Left kidney (tissue), 8 donors: ENCODE measurements around the gene PHEX. TPM values are rescaled to one million over a fixed set of nuclear protein-coding genes. Genes with fewer than 3 reads are reported as not detected.
A peak's percentile ranks its signal among the peaks of the same experiment; 100 is the strongest.

Experiments
- DNase-seq: peaks from one replicate; pipeline ENCODE4 v3.0.0-alpha.2; 2013
- long read RNA-seq, 8 donors: transcript quantifications; one replicate each; lab custom pipeline, GENCODE V29; 2026
- polyA plus RNA-seq: library from polyadenylated mRNA; unstranded; fragments of 120-200 nt; gene quantifications from one replicate; pipeline ENCODE4 v1.2.1, GENCODE V29; 2013; ENCODE audit not compliant: insufficient read length

Gene PHEX
- polyA plus RNA-seq, result 0.38 TPM
- long read RNA-seq, donor 1, result 0 reads
- long read RNA-seq, donor 2, result 0 reads
- long read RNA-seq, donor 3, result 0 reads
- long read RNA-seq, donor 4, result 0 reads
- long read RNA-seq, donor 5, result 0 reads
- long read RNA-seq, donor 6, result 0 reads
- long read RNA-seq, donor 7, result 0 reads
- long read RNA-seq, donor 8, result 0 reads

GRCh38 chrX:22032084-22032483 is at the start of gene PHEX:
PHEX (plus strand) TSS chrX:22032325; CDS start chrX:22033006, 681 bp downstream.
- no peak for DNase-seq

- DNase-seq, result peak; percentile 76
These were observed 46.8 kb upstream of the PHEX start for GRCh38 chrX:21985332-21985777.

DNA sequence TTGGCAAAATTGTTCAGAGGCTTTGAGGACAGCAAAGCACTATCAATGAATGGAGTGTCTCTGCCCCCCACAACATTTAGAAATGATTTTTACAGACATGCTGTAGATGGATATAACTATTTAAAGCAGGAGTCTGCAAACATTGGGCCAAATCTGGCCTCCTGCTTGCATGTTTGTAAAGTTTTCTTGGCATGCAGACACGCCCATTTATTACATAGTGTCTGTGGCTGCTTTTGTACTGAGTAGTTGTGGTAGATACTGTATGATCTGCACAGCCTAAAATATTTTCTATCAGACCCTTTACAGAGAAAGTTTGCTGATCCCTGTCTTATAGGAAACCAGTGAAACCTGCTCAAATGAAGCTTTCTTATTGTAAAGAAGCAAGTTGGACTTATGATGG is 45.5 kb upstream of the PHEX start:
- DNase-seq, result no peak

DNA sequence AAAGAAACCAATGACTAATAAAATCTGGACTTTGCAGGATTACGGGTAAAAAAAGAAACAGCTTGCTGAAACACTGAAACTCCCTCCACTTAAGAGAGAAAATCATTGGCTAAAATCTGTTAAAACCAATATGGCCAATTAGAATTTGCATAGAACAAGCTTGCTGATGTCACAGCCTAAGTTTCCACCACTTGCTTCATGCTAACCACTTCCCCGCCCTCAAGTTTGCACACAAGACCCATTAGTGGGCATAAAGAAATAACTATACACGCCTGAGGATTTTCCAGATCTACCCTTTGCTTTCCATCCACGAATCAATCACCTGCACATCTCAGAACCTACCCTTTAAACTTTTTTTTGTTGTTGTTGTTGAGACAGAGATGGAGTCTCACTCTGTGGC is 42.7 kb upstream of the PHEX start:
- no peak for DNase-seq

- no peak for DNase-seq
These were observed 41.3 kb upstream of the PHEX start for GRCh38 chrX:21990832-21991231.

DNA sequence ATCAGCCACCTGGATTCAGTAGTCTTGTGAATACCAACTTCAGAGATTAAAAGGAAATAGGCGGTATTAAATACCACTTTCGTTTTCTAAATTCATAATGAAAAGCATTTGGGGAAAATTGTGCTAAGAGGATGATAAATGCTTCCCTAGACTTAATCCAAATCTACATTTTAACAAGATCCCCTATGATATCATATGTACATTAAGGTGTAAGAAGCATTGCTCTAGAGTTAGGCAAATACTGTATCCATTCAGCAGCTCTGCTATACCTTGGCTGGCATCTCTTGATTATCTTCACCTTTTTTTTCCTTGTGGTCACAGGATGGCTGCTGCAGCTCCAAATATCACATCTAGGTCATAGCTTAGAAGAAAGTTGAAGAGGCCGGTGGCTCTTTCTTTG is 40.6 kb upstream of the PHEX start:
- DNase-seq, result no peak

DNA sequence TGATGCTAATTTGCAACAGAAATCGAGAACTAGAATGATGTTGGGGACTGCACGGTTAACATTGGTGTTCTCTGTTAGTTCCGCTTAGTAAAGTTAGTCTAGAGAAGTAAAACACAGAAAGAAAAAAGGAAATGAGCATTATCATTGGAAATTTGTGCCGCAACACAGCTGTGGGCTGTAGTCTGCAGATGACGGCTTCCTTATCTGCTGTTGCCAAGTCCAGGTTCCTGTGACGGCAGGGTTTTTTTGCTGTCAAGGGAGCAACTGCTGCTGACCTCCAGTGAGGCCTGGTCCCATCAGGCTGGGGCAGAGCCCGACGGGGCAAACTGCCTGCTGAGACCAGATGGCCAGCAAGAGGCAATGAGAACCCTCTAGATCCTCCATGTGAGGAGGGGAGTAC is 38.9 kb upstream of the PHEX start:
- DNase-seq, result no peak

- DNase-seq, result no peak
These were observed 35.2 kb upstream of the PHEX start for GRCh38 chrX:21996872-21997455.

DNA sequence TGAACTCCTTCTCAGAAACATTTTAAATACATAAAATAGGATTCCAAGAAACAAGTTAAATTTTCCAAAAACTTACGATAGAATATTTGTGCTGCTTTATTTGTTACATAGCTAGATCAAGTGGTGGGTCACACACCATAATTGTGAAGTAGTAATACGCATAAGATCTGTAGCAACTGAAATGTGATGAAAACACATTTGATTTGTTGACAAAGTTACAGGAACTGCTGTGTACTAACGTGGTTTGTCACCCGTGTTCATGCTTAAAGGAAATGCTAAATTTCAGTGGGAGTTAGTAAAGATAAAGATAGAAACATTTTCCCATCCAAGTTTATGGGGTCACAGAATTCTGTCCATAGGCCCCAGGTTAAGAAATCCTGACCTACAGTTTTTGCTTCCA is 34.1 kb upstream of the PHEX start:
- no peak for DNase-seq

DNA sequence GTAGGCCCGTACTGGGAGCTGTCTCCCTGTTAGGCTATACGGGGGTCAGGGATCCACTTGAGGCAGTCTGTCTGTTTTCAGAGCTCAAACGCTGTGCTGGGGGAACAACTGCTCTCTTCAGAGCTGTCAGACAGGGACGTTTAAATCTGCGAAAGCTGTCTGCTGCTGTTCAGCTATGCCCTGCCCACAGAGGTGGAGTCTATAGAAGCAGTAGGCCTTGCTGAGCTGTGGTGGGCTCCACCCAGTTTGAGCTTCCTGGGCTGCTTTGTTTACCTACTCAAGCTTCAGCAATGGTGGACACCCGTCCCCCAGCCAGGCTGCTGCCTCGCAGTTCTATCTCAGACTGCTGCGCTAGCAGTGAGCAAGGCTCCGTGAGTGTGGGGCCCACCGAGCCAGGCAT is 27.3 kb upstream of the PHEX start:
- no peak for DNase-seq

GRCh38 chrX:22012051-22012450 is 20.1 kb upstream of the PHEX start:
- DNase-seq, result no peak

DNA sequence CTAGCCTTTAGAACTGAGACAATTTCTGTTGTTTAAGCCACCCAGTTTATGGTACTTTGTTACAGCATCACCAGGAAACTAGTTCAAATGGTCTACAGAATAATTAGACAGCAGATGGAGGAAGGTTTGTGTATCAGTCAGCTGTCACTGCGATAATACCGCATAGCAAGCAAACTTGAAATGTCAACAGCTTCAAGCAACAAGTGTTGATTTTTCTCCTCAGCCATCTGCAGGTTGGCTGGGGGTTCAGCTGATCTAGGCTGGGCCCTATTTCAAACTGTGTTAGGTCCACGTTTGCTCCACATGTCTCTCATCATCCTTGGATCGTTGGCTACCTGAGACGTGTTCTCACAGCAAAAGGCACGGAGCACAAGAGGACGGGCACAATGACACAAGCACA is 19.2 kb upstream of the PHEX start:
- DNase-seq, result no peak

- DNase-seq, result no peak
These were observed 16.9 kb upstream of the PHEX start for GRCh38 chrX:22015139-22015750.

DNA sequence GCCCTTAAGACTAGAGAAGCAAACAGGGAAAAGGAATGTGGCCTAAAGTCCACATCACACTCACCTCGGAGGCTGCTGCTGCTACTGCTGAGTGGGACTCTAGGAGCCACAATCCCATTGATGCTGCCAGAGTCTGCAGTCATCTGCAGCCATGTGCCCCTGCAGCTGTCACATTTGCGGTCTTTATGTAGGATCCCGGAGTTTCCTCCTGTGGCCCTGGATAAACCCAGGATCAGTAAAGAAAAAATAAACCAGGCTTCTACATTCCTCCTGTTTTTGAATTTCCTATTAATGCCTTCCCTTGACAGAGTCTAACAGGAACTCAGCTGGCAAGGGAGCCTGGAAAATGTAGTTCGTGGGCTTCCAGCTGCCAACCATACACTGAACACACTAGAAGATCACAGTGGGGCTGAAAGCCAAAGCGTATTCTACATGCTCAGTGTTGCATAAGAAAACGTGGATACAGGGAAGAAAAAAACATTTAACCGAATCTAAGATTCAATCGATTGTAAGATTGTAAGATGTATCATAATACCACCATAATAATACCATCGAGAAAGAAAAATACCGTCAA is 10.3 kb upstream of the PHEX start:
- DNase-seq, result no peak

DNA sequence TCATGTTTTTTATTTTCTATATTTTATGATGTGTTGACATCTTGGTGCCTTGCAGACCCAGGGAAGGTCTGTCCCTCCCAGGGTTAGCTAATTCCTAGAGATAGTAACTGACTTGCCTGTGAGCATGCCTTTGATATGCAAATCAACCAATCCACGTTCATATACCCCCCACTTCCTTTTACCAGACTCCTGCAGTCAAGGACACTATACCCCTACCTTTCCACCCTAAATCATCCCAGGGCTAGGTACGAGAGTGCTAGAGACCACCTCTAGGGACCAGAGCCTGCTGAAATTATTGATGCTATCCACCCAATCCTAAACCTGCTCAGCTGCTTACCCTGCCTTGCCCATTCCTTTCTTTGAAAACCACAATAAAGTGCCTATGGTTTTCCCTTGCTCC is 7.5 kb upstream of the PHEX start:
- no peak for DNase-seq

DNA sequence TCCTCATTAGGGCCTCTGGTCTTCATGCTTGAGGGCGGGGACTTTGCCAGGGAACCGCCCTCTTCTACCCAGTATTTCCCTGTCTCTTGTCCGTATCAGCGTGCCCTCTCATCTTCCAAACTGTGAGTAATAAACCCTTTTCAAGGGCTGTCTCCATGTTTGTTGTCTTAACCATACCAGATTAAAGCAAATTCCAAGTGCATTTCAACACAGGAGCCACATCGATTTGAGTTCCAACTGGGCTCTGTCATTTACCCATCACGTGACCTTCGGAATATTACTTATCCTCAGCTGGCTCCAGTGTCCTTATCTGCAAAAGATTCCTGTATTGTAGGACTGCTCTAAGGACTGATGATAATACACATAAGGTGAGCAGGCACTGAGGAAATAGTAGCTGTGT is 6.4 kb upstream of the PHEX start:
- no peak for DNase-seq

DNA sequence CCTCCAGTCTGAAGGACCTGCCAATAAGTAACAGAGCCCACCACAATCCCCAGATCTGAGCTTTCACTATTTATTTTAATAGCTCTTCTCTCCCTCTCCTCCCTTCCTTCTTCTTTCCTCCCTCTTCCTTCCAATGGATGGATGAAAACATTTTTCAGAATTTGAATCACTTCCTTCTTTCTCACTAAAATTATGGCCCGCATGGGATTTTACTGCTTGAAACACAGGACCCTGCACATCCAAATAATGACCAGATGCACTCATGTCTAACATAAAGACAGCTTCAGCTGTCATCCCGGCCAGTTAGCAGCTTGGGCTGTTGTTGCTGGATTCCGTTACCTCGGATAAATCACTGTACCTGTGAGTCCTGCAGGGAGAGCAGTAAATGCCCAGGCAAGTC is 5.4 kb upstream of the PHEX start:
- DNase-seq, result no peak

DNA sequence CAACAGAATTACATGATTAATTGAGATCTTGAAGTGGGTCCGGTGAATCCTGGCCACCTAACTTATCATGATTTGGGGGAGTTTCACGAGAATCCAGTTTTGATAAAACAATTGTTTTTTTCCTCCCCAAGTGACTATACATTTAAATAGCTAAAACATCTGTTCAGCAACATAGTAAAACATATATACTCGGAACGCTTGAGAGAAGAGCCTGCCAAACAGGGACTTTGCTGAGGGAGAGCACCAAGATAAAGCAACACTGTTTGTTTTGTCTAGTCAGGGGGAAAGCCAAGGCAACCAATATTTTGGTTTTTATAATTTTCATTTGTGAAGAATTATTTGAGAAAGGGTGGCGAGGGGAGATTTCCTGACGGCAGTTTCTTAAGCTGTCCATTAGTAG is 381 bp downstream of the PHEX start:
- no peak for DNase-seq

DNA sequence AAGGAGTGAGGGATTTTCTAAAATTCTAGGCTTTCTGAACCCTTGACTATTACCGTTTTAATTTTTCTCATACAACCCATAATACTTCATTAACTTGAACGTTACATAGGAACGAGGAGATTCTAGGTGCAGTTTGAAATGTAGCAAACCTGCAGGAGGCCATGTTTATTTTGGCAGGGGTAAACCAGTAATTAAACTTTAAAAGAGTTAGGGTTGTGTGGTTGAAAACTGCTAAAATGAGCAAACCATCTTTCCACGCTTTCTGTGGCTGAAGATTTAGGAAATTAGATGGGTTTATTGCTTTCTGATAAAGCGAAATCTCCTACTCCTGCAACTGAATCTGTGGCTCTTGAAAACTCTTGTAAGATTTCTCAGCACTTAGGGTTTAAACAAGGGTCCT is 1.7 kb downstream of the PHEX start:
- DNase-seq, result no peak

DNA sequence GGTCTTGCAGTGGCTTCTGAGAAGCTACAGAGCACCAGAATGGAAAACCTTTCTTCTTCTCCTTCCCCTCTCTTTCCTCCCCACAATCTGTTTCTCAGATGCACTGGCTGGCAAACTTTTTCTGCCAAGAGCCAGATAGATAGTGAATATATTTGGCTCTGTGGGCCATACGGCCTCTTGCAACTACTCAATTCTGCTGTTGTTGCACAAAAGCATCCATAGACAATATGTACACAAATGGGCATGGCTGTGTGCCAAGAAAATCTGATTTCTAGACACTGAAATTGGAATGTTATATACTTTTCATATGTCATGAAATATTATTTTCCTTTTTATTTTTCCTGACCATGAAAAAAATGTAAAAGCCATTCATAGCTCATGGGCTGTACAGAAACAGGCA is 3.1 kb downstream of the PHEX start:
- DNase-seq, result no peak

DNA sequence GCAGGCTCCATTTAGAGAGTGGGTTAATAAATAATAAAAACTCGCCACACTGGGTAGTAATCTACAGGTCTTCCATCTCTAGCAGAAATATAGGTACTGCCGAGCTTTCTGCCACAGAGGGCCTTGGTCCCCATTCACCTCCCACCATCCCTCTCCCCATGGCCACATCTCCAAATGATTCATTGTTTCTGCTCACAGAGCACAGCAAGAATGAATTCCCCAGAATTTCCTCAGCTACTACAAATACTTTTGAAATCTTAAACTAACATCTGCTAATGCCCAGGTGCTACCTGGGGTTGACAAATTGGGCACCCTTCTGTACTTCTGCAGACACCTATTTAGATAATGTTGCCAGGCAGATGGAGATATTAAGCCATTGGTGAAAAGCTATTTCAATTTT is 5.1 kb downstream of the PHEX start:
- no peak for DNase-seq

DNA sequence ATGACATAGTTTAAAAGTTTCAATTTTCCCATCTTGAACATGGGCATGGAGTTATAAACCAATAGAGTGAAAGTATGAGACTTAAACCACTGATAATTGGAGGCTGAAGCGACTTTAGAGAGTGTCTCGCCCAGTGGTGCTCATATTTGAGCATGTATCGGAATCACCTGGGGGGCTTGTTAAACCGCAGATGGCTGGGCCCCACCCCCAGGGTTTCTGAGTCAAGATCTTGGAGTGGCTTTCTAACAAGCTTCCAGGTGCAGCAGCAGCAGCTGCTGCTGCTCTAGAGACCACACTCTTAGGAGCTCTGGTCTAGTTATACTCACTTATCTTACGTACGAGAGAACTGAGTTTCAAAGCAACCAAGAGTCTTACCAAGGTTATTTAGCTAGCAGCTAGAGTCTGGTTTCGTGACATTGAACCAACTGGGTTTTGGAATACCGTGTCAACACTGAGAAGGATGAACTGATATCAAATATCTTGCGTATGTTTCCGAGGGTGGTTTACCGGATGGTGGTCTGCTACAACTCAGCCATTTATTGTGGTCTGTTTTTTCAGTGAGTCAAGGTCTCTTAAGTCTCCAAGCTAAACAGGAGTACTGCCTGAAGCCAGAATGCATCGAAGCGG is 5.9 kb downstream of the PHEX start:
- DNase-seq, result no peak

- DNase-seq, result no peak
These were observed 7.4 kb downstream of the PHEX start for GRCh38 chrX:22039541-22039940.
